GM21825 (cell line): ENCODE data around the gene THSD4.

Experiments
- ATAC-seq: cut with Tn5 transposase; IDR thresholded peaks from one replicate; pipeline ENCODE4 v1.9.1; 2021; ENCODE audit warnings: mild to moderate bottlenecking, moderate library complexity; ENCODE audit not compliant: unreplicated experiment

THSD4 gene

DNA sequence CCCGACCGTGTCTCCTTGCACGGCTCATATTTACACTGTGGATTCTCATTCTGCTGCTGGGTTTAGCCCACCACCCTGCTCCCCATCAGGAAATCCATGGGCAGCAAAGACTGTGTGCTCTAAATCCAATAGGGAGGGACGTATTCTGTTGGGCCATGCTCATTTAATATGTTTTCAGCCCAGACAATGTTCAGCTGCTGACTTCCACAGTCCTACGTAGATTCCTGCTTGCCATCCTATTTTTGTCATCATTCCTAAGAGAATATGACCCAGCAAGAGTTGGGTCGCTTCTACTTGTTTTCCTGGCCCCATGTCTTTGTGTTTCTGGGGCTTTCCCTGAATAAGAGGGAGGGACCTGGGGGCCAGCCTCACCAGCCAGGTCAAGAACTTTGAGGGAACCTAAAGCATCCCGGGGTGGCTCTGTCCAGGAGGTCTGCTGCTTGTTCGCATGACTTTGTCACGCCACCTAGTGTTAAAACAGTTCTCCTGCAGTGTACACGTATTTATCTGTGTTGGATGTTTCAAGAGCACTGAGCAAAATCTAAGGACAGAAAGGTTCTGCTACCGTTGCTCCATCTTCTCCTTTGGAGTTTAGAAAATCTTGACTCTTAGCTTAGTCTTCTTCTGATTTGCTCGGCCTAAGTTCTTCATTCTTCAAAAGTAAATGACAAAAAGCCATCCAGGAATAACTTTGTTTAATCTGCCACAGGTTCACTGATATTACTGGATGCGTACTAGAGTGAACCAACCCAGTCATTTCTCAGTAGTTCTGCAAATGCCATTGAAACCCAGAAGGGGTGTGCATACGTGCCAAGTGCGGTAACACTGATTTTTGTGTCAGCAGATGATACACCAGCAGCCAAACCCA is 615.2 kb downstream of the THSD4 start:
- ATAC-seq: no peak

DNA sequence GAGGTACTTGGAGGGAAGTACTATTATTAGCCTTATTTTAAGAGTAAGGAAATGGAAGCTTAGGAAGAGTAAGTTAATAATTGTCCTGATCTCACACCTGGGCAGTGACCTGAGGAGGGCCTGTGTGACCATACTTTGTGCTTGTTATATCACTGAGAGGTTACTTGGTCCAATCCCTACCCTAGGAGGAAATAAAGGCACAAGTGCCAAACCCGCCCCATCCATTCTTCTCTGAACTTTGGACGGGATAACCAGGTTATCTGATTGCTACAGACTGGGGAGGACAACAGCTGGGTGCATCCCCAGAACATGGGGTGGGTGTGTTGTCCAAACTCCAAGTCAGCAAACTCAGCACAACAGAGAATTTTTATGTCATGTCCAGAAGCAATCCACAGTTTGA is 617.4 kb downstream of the THSD4 start:
- ATAC-seq: no peak

DNA sequence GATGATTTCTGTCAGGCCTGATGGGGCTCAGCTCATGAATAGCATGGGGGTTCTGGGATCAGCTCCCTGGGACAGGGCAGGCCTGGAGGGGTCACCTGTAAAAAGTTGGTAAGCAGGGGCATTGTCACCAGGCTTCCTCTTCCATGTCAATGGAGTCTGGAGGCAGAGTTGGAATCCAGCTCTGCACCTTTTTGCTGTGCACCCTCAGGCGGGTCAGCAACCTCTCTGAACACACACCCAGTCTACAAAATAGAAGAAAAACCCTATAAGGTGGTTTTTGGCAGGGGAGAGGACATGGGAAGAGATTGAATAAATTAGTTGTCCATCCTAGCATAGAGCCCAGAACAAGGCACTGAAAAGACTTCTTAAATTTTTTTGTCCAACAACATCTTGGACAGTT is 617.9 kb downstream of the THSD4 start:
- no peak for ATAC-seq

DNA sequence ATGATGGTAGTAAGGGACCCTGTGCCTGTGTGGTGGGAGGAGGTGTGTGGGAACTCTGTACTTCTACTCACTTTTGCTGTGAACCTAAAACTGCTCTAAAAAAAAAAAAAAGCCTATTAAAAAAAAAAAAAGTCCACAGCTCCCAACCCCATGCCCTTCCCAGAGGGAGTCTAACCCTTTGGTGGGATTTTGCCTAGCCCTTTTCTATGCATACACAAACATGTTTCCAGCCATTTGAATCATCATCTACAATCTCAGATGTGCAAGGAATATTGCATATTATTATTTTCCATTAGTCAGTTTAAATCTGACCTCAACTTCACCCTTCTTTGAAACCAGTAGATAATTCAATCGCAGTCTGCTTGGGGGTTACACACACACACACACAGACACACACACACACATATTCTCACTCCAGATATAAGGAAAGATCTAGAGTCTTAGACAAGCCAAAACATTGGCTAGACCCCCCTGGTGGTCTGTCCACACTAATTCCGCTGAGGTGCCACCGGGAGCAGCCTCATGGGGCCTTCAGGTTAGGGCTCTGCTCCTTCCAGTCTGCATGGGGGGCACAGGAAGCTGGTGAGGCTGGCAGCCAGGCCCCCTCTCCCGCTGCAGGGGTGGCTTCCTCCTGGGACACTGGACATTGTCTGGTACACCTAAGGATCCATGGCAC is 619.6 kb downstream of the THSD4 start:
- no peak for ATAC-seq

DNA sequence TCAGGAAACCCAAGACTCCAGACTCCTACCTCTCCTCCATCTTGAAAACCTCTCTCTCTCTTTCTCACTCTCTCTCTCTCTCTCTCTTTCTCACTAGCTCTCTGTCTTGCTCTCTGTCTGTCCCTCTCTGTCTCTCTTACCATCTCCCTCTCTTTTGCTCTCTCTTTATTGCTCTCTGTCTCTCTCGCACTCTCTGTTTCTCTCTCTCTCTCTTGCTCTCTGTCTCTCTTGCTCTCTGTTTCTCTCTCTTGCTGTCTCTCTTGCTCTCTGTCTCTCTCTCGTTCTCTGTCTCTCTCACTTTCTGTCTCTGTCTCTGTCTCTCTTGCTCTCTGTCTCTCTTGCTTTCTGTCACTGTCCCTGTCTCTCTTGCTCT is 620.1 kb downstream of the THSD4 start:
- ATAC-seq: no peak

DNA sequence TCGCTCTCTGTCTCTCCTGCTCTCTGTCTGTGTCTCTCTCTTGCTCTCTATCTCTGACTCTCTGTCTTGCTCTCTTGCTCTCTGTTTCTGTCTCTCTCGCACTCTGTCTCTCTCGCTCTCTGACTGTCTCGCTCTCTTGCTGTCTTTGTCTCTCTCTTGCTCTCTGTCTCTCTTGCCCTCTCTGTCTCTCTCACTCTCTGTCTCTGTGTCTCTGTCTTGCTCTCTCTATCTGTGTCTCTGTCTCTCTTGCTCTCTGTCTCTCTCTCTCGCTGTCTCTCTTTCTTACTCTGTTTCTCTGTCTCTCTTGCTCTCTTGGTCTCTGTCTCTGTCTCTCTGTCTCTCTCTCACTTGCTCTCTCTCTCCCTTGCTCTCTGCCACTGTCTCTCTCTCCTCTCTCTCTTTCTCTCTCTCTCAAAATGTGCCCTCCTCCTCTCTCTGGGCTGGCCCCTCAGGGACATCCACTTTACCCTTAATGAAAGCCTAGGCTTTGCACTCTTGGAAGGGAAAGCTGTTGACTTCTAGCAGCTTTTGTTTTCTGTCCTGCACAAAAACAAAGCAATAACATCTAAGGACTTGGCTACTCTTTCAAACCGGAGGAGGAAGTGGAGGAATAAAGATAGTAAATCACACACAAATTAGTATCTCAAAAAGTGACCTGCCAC is 621.1 kb downstream of the THSD4 start:
- ATAC-seq: no peak

DNA sequence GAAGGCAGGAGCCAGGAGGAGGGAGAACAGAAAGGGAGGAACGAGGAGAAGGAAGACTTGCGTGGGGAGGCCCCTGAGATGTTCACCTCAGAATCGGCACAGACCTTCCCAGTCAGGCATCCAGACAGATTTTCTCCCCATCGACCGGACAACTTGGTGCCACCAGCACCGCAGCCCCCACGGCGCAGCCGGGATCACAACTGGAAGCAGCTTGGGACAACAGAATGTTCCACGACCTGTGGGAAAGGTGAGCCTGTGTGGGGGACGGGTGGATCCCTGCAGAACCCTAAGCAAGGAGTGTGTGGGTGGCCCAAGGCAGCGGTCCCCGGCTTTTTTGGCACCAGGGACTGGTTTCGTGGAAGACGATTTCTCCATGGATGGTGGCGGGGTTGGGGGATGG is 622.5 kb downstream of the THSD4 start:
- no peak for ATAC-seq

DNA sequence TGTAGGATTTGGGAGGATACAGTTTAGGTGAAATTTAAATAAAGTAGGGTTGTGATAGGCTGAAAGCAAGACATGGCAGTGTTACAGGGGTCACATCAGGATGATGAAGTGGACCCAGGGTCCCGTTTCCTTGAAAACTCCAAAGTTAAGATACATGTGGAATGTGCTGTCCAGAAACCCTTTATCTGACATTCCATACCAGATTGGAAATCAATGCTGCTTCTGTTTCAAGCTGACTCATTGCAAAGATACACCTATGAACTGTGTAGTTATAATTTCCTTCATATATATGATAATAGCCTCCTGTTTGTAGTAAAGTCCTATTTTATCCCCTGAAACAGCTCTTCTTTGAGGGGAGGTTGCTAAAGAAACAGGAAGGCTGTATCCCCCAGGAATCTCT is 624.1 kb downstream of the THSD4 start:
- ATAC-seq: no peak

DNA sequence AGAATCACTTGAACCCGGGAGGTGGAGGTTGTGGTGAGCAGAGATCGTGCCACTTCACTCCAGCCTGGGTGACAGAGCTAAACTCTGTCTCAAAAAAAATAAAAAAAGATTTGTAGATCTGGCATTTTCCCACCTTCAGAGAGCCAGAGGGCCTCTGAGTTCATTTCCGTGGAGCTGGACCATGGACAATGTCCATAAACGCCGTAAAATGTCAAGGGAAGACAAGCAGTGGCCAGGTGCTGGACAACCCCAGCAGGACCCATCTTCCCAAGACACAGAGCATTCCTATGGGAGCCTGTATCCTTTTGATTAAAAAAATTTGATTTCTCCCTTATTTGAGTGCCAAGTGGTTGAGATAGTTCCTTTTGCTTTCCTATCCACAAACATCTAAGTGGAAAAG is 627.7 kb downstream of the THSD4 start:
- ATAC-seq: no peak

DNA sequence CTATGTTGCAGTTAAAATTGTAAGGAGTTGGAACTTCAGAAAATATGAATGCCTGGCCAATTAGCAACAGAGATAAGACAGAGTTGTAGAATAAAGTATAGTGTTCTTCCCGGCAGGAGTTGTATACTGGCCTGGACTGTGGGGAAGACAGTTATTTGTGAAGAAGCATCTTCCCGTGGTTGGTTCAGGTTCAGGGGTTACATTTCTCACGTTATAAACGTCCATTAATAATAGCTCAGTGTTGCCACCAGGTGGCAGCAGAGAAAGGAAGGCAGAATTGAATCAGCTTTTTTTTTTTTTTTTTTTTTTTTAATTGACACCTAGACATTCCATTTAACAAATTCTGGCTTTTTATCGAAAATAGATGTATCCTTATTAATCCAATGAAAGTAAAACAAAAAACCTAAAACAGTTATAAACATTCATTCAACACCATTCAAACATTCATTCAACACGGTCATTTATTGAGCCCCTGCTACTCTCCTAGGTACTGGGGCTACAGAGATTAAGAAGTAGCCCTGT is 628.7 kb downstream of the THSD4 start:
- no peak for ATAC-seq

DNA sequence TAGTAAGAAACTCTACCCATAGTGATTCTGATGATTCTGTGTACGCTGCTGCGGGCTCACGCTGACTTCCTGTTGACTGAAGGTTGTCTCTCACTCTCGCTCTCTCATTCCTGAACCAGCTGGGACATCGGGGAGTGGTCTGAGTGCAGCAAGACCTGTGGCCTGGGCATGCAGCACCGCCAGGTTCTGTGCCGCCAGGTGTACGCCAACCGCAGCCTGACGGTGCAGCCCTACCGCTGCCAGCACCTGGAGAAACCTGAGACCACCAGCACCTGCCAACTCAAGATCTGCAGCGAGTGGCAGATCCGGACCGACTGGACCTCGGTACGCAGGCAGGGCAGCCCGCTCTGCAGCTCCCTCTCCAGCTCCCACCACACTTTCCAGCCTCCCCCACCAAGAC is 631.4 kb downstream of the THSD4 start:
- no peak for ATAC-seq

DNA sequence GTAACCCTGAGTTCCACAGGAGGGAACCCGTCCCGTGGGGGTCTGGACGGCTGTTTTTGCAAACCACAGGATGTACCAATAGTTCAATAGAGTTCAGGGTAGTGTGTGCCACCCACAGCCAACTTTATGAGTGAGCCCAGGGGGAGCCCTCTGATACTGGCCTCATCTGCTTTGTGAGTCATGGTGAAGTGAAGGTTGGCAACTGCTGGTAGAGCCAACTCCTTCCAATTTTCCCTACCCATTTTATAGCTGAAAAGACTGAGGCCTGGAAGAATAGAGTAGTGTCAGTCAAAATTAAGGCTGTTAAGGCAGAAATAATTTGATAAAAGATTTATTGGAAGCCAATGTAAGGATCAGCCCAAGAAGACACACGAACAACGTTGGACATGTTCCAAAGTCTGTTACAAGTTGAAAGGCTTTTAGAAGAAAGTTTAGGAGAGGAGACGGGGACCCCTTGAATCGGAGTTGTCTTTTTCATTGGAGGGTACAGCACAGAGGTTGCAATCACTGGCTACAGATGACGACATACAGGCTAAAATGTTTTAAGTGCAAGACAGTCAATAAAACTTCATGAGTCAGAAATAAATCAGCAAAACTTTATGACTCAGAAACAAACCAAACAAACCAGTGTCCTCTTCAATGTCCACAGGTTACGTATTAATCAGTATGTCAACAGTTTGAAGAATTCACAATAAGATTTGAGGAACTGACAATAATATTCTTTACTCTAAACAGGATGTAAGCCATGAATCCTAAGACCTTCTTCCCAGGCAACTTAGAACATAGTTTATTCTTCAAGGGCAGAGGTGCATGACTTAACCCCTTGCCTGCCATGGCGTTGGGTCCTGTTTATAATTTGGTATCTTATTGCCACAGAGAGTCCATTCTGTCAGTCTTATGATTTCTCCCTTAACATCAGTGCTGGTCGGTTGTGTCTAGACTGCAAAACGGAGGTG is 632.1 kb downstream of the THSD4 start:
- ATAC-seq: no peak

DNA sequence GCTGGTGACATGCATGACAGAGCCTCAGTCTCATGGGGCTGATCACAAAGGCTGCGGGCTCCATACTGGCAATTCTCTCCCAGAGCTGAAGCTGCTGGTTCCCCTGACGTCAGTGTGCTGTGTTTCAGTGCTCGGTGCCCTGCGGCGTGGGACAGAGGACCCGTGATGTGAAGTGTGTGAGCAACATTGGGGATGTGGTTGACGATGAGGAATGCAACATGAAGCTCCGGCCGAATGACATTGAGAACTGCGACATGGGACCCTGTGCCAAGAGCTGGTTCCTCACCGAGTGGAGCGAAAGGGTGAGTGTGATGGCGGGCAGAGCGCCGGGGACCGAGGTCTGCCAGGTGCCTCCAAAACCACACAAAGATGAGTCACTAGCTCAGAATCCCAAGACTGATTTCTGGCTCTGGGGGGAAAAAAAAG is 633.0 kb downstream of the THSD4 start:
- ATAC-seq: no peak

DNA sequence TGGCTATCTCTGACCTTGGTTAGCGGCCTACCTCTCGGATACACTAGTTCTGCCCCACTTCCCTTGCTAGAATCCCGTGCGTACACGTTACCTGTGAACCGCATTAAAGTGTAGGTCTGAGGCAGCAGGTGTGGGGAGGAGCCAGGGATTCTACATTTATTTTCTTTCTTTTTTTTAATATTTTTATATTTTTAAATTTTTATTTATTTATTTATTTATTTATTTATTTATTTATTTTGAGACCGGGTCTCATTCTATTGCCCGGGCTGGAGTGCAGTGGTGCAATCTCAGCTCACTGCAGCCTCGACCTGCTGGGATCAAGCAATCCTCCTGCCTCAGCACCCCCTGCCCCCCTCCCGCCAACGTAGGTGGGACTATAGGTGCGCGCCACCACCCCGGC is 634.2 kb downstream of the THSD4 start:
- ATAC-seq: no peak

DNA sequence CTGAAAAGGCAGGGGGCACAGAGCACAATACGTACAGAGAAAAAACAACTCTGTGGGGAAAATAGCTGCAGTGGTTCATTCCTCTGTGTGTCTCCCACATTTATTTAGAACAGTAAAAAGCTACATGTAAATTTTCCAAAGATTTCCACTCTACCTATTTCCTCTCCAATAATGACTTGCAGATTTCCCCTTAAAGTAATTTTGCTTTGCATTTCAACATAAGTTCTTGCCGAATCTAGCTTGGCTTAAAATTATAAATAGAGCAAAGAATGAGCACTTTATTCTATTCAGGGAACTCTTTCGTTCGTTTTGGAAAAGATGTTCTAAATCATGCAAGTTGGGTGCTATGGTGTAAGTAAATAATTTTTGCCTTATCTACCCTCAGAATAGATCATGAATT is 636.9 kb downstream of the THSD4 start:
- ATAC-seq: no peak

DNA sequence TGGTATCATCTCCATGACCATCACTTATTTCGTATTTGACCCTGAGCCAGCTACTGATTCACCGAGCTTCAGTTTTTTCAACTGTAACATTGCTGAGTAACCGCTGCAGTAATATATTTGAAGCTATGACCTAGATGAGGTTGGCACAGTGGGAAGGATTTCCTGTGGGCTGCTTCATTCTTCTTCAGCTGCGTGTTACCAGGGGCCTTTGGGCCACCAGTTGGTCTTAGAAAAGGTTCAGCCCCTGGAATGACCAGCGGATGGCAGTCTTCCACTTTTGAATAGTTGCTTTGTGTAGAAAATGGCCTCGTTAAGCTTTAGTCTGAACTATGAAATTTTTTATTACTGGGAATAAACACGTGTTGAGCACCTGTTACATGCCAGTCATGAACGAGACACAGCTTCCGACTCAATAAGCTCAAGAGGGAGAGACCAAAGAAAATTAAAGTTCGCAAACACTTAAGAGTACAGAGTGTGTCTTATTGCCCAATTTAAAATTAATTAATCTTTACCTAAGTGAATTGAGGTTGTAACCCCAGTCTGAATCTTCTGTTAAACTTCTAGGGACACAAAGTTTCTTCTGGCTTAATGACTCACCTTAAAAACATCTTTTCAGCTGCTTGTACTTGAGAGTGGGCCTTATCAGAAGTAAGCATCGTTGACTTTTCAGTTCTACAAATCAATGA is 637.5 kb downstream of the THSD4 start:
- ATAC-seq: no peak

DNA sequence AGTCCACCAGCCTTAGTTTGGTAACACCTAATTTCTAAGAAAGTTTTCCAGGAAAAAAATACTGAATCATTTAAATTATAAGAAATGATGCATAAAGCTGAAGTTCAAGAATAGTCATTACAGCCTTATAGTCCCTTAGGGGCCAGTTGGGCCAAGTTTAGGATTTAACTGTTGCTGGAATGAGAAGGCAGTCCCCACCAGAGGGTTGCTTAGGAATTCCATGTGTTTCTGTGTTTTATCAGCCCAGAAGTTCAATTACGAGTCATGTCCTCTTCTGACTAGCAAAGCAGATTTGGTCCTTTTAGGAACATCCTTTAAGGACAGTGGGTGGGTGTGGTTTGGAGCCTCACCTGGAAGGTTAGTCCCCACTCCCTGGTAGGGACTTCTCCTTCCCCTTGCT is 638.1 kb downstream of the THSD4 start:
- ATAC-seq: no peak

DNA sequence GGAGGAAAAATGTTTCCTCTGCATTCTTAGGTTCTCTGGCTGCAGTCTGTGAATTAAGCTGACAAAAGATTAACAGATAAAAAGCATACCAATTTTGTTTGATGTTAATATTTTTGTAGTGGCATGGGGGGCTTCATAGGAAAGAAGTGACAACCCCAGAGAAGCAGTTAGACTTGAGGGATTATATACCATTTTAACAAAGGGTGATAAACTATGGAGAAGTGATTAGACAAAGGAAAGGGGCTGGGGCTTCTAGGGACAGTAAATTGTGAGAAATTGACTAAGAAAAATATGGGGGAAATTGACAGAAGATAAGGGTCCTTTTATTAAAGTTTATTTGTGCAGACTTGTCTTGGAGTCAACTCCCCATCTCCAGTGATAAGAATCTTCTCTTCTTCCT is 639.4 kb downstream of the THSD4 start:
- no peak for ATAC-seq

DNA sequence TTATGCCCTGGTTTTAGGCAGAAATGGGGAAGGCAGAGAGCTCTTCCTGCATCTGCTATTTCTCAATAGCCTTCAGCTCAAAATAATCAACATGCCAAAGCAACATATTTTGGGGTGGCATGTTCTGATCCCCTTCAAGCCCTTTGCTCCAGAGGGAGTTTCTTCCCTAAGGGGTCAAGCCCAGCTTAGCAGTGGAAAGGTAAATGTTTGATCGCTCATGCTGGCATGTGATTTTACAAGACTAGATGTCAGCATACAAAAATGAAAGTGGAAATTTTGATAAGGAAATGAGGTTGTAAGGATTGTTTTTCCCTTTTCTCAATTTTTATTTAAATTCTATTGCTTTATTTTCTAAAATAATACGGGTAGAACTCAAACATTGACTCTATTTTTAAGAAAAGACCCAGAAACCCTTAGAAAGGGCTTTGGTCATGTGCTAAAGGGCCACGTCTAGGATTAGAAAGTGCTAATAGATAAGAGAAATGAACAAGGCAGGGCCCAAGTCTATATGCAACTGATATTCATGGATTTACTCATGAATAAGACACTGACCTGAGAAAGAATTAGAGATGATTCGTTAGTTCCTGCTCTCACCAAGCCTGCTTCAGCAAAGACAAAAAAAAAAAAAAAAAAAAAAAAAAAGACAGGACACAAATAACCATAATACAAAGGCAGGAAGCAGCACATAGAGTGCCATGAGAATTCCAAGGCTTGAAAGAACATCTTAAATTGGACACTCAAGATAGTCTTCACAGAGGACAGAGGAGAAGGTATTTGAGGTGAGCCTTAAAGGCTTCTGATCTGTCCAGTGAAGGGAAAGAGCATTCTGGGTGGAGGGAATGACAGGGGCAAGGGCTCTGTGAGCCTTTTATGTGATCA is 640.1 kb downstream of the THSD4 start:
- ATAC-seq: no peak
